K562 (cell line): ENCODE results near the gene HJV. TPM values are rescaled to one million over a fixed set of nuclear protein-coding genes. Genes with fewer than 3 reads are reported as not detected.

Source experiments
- ATAC-seq: fragments of 200-7000 bp; cut with Tn5 transposase; 3 replicates; pipeline ENCODE4 v1.9.1; 2020; ENCODE audit warnings: moderate library complexity
- BruUV-seq: library from RNA; stranded (reverse); fragments of 400-500 nt; replicated peaks from 2 replicates; lab custom pipeline; 2021; lab: Mats Ljungman, UMichigan
- CTCF ChIA-PET: fragments of 300-600 bp; formaldehyde crosslinking; extraction: SDS; loops from one replicate; lab custom pipeline; 2021; ENCODE audit warnings: low intra/inter-chr PET ratio; lab: Yijun Ruan, JAX
- POLR2A ChIA-PET: fragments of 300-600, 350-650 bp; sonication (Branson Sonifier 250); formaldehyde crosslinking; extraction: SDS; loops from one replicate; lab custom pipeline; 2021; ENCODE audit warnings: antibody characterized with exemption, inconsistent platforms; lab: Yijun Ruan, JAX
- DNase-seq, 4 experiments: peaks; one replicate each; pipeline versions ENCODE4 v3.0.0 to v3.0.0-alpha.2; 2011 to 2018; ENCODE audit warnings: low spot score in 3 of 4, mixed read lengths in 3 of 4; ENCODE audit errors: extremely low read depth in 1 of 4
- FAIRE-seq: peaks from 2 replicates; lab custom pipeline; 2011; peaks lifted over from hg19 to GRCh38; lab: Jason Lieb, UNC
- H2AFZ ChIP-seq: 2 replicates; pipeline ENCODE4 v1.6.0; 2011; ENCODE audit warnings: low read depth, low read length, control low read depth, inconsistent platforms
- H3K27ac ChIP-seq: fragments of 200-600 bp; 3 replicates; pipeline ENCODE4 v1.8.0; 2011; ENCODE audit warnings: low read depth, mild to moderate bottlenecking, control low read depth, inconsistent platforms, low read length, moderate library complexity, mixed read lengths; ENCODE audit errors: extremely low read depth
- H3K27me3 ChIP-seq, 2 experiments: fragments of 300-600 bp in 1 of 2; 2 replicates in 1 of 2; 3 replicates in 1 of 2; pipeline versions ENCODE4 v1.6.0 to v1.8.0; 2011; ENCODE audit warnings: inconsistent platforms in 2 of 2, low read length in 2 of 2, mild to moderate bottlenecking in 1 of 2, mixed read lengths in 1 of 2, moderate library complexity in 1 of 2; ENCODE audit not compliant: control insufficient read depth in 2 of 2, insufficient read depth in 2 of 2
- H3K36me3 ChIP-seq: fragments of 300-600 bp; 3 replicates; pipeline ENCODE4 v1.8.0; 2011; ENCODE audit warnings: mild to moderate bottlenecking, low read length, inconsistent platforms; ENCODE audit not compliant: control insufficient read depth, insufficient read depth
- H3K4me1 ChIP-seq, 2 experiments: fragments of 200-600 bp in 1 of 2; replicated peaks in 1 of 2; 2 replicates in 1 of 2; 3 replicates in 1 of 2; pipeline versions ENCODE4 v1.5.1 to v1.8.0; 2011; ENCODE audit warnings: inconsistent platforms in 2 of 2, low read length in 2 of 2, mild to moderate bottlenecking in 1 of 2, mixed read lengths in 1 of 2, moderate library complexity in 1 of 2; ENCODE audit not compliant: control insufficient read depth in 2 of 2, insufficient read depth in 2 of 2
- H3K4me2 ChIP-seq: 2 replicates; pipeline ENCODE4 v1.6.1; 2011; ENCODE audit warnings: low read length, control low read depth, inconsistent platforms, mixed read lengths; ENCODE audit not compliant: insufficient read depth
- H3K4me3 ChIP-seq: fragments of 200-600 bp; sonication (generic), shearing (Covaris generic); 2 replicates; pipeline ENCODE4 v1.5.1; 2016; ENCODE audit warnings: control low read depth, inconsistent platforms
- H3K79me2 ChIP-seq: fragments of 200-600 bp; 3 replicates; pipeline ENCODE4 v1.8.0; 2011; ENCODE audit warnings: low read length, inconsistent platforms; ENCODE audit not compliant: control insufficient read depth, insufficient read depth
- H3K9ac ChIP-seq, 2 experiments: 2 replicates each; pipeline versions ENCODE4 v1.6.0 to v1.6.1; 2011; ENCODE audit warnings: low read depth in 2 of 2, low read length in 2 of 2, control low read depth in 1 of 2, inconsistent platforms in 1 of 2, mild to moderate bottlenecking in 1 of 2, mixed read lengths in 1 of 2; ENCODE audit not compliant: insufficient read depth in 1 of 2
- H3K9me1 ChIP-seq: one replicate; pipeline ENCODE4 v1.6.0; 2011; ENCODE audit warnings: inconsistent platforms, mild to moderate bottlenecking, low read length, moderate library complexity; ENCODE audit not compliant: control insufficient read depth, insufficient read depth
- H3K9me3 ChIP-seq: replicated peaks from 2 replicates; pipeline ENCODE4 v1.5.1; 2011; ENCODE audit warnings: low read depth, low read length, inconsistent platforms; ENCODE audit not compliant: control insufficient read depth, insufficient read depth
- H4K20me1 ChIP-seq: replicated peaks from 2 replicates; pipeline ENCODE4 v1.6.1; 2011; ENCODE audit warnings: low read length, inconsistent platforms, mixed read lengths; ENCODE audit not compliant: control insufficient read depth, insufficient read depth
- DPF2 ChIP-seq: fragments of 450-650 bp; IDR thresholded peaks from 2 replicates; pipeline ENCODE4 v1.6.1; 2016
- FOS ChIP-seq: IDR thresholded peaks from 3 replicates; pipeline ENCODE4 v1.6.1; 2011; ENCODE audit not compliant: insufficient read length; ENCODE audit errors: extremely low read depth
- FOSL1 ChIP-seq: fragments of 200-800 bp; sonication (Bioruptor generic); conservative IDR thresholded peaks from 2 replicates; pipeline ENCODE4 v1.6.1; 2016; ENCODE audit warnings: missing genetic modification characterization, missing compliant biosample characterization
- HDAC2 ChIP-seq: fragments of 450-650 bp; IDR thresholded peaks from 2 replicates; pipeline ENCODE4 v1.6.1; 2016; ENCODE audit warnings: mild to moderate bottlenecking
- IRF9 ChIP-seq: fragments of 450-650 bp; IDR thresholded peaks from 2 replicates; pipeline ENCODE4 v1.6.1; 2016; ENCODE audit warnings: missing biosample characterization, missing genetic modification characterization
- KAT2B ChIP-seq: IDR thresholded peaks from one replicate; pipeline ENCODE4 v1.6.1; 2012; ENCODE audit warnings: low read depth, mild to moderate bottlenecking, control low read depth, inconsistent platforms, low read length, moderate library complexity
- SFPQ ChIP-seq: fragments of 200-400 bp; formaldehyde crosslinking; IDR thresholded peaks from 2 replicates; pipeline ENCODE4 v1.6.1; 2017; ENCODE audit warnings: mild to moderate bottlenecking, low read depth, low read length, moderate library complexity
- SMARCA4 ChIP-seq: fragments of 450-650 bp; IDR thresholded peaks from 2 replicates; pipeline ENCODE4 v1.6.1; 2016
- SPI1 ChIP-seq: IDR thresholded peaks from 2 replicates; pipeline ENCODE4 v1.6.1; 2011; ENCODE audit warnings: low read depth, low read length, control low read depth, borderline replicate concordance
- STAT5A ChIP-seq: IDR thresholded peaks from 2 replicates; pipeline ENCODE4 v1.6.1; 2012; ENCODE audit warnings: low read length, inconsistent platforms, borderline replicate concordance
- TAF1 ChIP-seq: IDR thresholded peaks from 2 replicates; pipeline ENCODE4 v1.6.1; 2011; ENCODE audit warnings: mild to moderate bottlenecking, low read length, moderate library complexity; ENCODE audit not compliant: insufficient read depth, control insufficient read depth, severe bottlenecking; ENCODE audit errors: extremely low read depth
- ZNF639 ChIP-seq, 2 experiments: fragments of 200-800 bp in 1 of 2; sonication (Bioruptor generic) in 1 of 2; sonication (generic) in 1 of 2; formaldehyde crosslinking in 1 of 2; IDR thresholded peaks in 1 of 2; conservative IDR thresholded peaks in 1 of 2; 2 replicates each; pipeline versions ENCODE4 v1.5.0 to v1.6.1; 2016 to 2020; ENCODE audit warnings: missing compliant biosample characterization in 1 of 2, missing genetic modification characterization in 1 of 2, missing genetic modification reagents in 1 of 2
- WGBS: fragments of 100-300 bp; shearing (Covaris generic); methylation state at CpG from one replicate; pipeline ENCODE4 v1.1.6; 2016; ENCODE audit warnings: low coverage, mixed read lengths; ENCODE audit not compliant: insufficient coverage; ENCODE audit errors: missing lambda C conversion rate; 5-methylcytosine and 5-hydroxymethylcytosine counted together
- in situ Hi-C: fragments of 300-500 bp; cut with MboI; formaldehyde crosslinking; loops from 4 replicates; pipeline ENCODE4 v1.15.0; 2018; ENCODE audit warnings: inconsistent platforms, mixed read lengths
- intact Hi-C: fragments of 100-400 bp; cut with micrococcal nuclease; formaldehyde crosslinking; loops from 2 replicates; pipeline ENCODE4 v1.14.2; 2022
- polyA plus RNA-seq, 8 experiments: library from polyadenylated mRNA; depleted of rRNA in 4 of 8; stranded (reverse) in 5 of 8; unstranded in 3 of 8; fragments of >200 nt; fragmentation: Nextera tagmentation in 2 of 8; fragmentation: Illumina TruSeq in 1 of 8; extraction: Ambion mirVana in 2 of 8; extraction: Trizol in 1 of 8; gene quantifications; 2 replicates each; pipeline versions ENCODE4 v1.2.1 to v1.2.3, GENCODE V29; 2011 to 2014; ENCODE audit warnings: inconsistent platforms in 1 of 8, missing spikeins in 1 of 8
- total RNA-seq, 7 experiments: library from RNA; depleted of rRNA in 6 of 7; stranded (reverse); fragments of >200 nt in 6 of 7; fragmentation: Illumina TruSeq in 2 of 7; extraction: Trizol in 2 of 7; gene quantifications; 2 replicates each; pipeline versions ENCODE4 v1.2.1 to v1.2.3, GENCODE V29; 2011 to 2021; ENCODE audit warnings: low replicate concordance in 1 of 7
- TF ChIP-seq, protein P1 (sequence below), 2 experiments: fragments of 450-650 bp in 1 of 2; sonication (generic) in 1 of 2; formaldehyde crosslinking in 1 of 2; IDR thresholded peaks in 1 of 2; conservative IDR thresholded peaks in 1 of 2; 2 replicates each; pipeline versions ENCODE4 v1.6.1 to v1.8.1; 2016 to 2023; ENCODE audit warnings: mild to moderate bottlenecking in 2 of 2, moderate library complexity in 2 of 2, inconsistent platforms in 1 of 2, missing genetic modification reagents in 1 of 2

HJV gene
- total and polyA plus RNA-seq, 9 of the 15 experiments (the other 6 are each of a cell fraction or from before 2014, with no cell fraction given): 1.0 to 6.6 (median 2.4) TPM

DNA sequence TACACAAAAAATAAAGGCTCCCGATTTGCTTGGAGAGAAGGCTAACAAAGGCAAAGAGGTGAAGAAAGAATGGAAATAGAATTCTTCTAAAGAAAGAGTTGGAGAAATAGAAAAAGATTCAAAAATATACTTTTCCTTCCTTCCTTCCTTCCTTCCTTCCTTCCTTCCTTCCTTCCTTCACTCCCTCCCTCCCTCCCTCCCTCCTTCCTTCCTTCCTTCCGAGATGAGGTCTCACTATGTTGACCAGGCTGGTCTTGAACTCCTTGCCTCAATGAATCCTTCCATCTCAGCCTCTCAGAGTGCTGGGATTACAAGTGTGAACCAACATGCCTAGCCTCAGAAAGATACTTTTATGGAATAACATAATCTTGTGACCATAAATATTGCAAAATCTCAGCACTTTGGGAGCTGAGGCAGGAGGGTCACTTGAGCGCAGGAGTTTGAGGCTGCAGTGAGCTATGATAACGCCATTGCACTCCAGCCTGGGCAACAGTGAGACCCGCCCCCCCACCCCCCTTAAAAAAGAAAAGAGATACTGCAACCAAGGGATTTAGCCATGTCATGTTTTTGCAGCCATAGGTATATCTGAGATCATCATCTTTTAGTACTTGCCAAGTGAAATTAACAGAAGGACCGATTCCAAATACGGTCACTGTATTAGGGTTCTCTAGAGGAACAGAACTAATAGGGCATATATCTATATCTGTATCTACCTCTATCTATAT lies 1.0 kb upstream of the HJV start (continued):
- no peak for TF ChIP-seq TAF1

- POLR2A ChIA-PET: interaction anchor here (0.7 to 2.9 kb wide), 10 partner anchors 11 to 172 kb away, joined by 3 to 12 read pairs (median 4); partner anchors contain the start of gene TXNIP
- no peaks in the 10 kb centered on the region for H3K9me3 ChIP-seq
- peaks cover 12 to 35% of the 10 kb centered on the region in 2 experiments for H3K4me1 ChIP-seq
- DNase-seq: peak; percentile 42 to 50 (median 44)
- peak overlapping the region; percentile 67 for H3K4me2 ChIP-seq
- no peaks in the 10 kb centered on the region for H3K36me3 ChIP-seq
- peak overlapping the region; percentile 80 for H2AFZ ChIP-seq
- no peaks in the 10 kb centered on the region for H3K27me3 ChIP-seq
- no peak for FAIRE-seq
- ATAC-seq: peak; percentile 42
- CTCF ChIA-PET: no interaction called here
- H3K9me1 ChIP-seq: no peaks in the 10 kb centered on the region
- intact Hi-C loops (no loop called here), in situ Hi-C loops (no loop called here)
- H3K79me2 ChIP-seq: no peaks in the 10 kb centered on the region
- peak overlapping the region; percentile 80 for H3K27ac ChIP-seq
- 0% methylated on average over 1 of the region's 1 CpG for WGBS
- no peaks in the 10 kb centered on the region for H4K20me1 ChIP-seq
- BruUV-seq: TSS peak; percentile 88
- peak overlapping the region in 1 of 2 experiments; percentile 72; a peak in 2 of 4 replicates for H3K9ac ChIP-seq
- H3K4me3 ChIP-seq: peak overlapping the region; percentile 22; the same call in 1 of the 2 replicates
- no peak for TF ChIP-seq KAT2B
- TF ChIP-seq IRF9 (tag): no peak
- TF ChIP-seq FOSL1 (tag): peak; percentile 73; the same call in 1 of the 2 replicates
- TF ChIP-seq, protein P1, sequence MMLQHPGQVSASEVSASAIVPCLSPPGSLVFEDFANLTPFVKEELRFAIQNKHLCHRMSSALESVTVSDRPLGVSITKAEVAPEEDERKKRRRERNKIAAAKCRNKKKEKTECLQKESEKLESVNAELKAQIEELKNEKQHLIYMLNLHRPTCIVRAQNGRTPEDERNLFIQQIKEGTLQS (IDR thresholded peaks at IDR 0.05): peak; percentile 93
- TF ChIP-seq, protein P1 (CRISPR knock-in tag; conservative IDR thresholded peaks at IDR 0.05): 0 out of 2 replicates have a peak, but pooled peaks have one; percentile 26
- no peak for TF ChIP-seq HDAC2
- no peak for TF ChIP-seq STAT5A
- peak; percentile 22 for TF ChIP-seq FOS
- TF ChIP-seq SMARCA4: peak; percentile 62
- peak; percentile 54; the same call in 1 of the 2 replicates for TF ChIP-seq DPF2
- 0 out of 4 replicates have a peak, but pooled peaks of 1 of the 2 experiments have one; percentile 8 for TF ChIP-seq ZNF639 (CRISPR knock-in tag; conservative IDR thresholded peaks at IDR 0.05 in 1 of 2, IDR thresholded peaks at IDR 0.05 in 1 of 2)
- no peak for TF ChIP-seq SFPQ
- no peak for TF ChIP-seq SPI1
These were observed 487 bp downstream of the HJV start for GRCh38 chr1:146021050-146021445.
